Activated naive CD8-positive, alpha-beta T cell treated with anti-CD3 and anti-CD28 coated beads, Interleukin-2, amount 50 U/mL, for 24 hours (primary cell): ENCODE data around the gene AP3S2.

Experiments
- ATAC-seq: fragments of 150-1000 bp; cut with Tn5 transposase; one replicate; pipeline ENCODE4 v1.10.0; 2021
- DNase-seq: peaks from one replicate; pipeline ENCODE4 v3.0.0; 2021
- H3K27ac Mint-ChIP-seq: one replicate; pipeline ENCODE4 v1.8.0; 2021; ENCODE audit warnings: mild to moderate bottlenecking, mixed read lengths
- H3K27me3 Mint-ChIP-seq: one replicate; pipeline ENCODE4 v1.8.0; 2021; ENCODE audit warnings: mixed read lengths
- H3K36me3 Mint-ChIP-seq: one replicate; pipeline ENCODE4 v1.8.0; 2021; ENCODE audit warnings: low read depth, mixed read lengths
- H3K4me1 Mint-ChIP-seq: one replicate; pipeline ENCODE4 v1.8.0; 2021; ENCODE audit warnings: mixed read lengths
- H3K4me3 Mint-ChIP-seq: one replicate; pipeline ENCODE4 v1.8.0; 2021; ENCODE audit warnings: mild to moderate bottlenecking, moderate library complexity, mixed read lengths
- H3K9me3 Mint-ChIP-seq: one replicate; pipeline ENCODE4 v1.8.0; 2021; ENCODE audit warnings: mixed read lengths

AP3S2 gene

DNA sequence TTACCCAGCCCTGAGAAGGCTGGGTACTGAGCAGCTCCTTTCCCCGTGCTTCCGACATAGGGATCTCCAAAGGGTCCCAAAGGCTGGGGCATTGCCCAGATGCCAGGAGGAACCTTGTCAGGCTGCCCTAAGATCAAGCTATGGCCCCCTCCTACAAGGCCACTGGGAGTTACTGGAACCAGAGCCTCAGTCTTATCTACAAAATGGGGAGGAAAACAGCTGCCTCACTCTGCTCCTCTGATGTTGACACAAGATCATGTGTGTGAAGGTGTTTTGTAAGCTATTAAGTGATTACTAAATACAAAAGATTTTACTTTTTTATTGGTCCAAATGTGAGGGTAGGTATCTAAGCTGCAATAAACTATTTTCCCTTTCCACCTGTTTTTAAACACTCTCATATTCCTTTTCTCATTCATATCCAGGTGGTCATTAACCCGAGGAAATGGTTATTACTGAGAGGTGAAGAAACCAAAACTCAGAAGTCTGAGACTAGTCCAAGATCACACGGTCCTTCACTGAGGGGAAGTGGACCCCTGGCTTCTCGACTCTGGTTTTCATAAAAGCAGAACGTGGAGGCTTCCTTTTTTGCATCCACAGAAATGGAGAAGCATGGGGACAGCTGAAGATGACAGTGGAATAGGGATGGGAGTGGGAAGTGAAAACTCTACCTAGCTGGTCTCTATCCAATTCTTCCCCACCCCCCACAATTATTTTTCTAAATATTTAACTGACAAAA lies 17.3 kb upstream of the AP3S2 start:
- Mint-ChIP-seq H3K27me3 (peaks cover 46% of the 10 kb centered on the region), H3K4me3 (no peak overlapping the region), H3K9me3 (no peaks in the 10 kb centered on the region), H3K27ac (no peak overlapping the region), H3K36me3 (no peaks in the 10 kb centered on the region), H3K4me1 (peaks cover 3% of the 10 kb centered on the region)
- ATAC-seq (no peak), DNase-seq (no peak)

DNA sequence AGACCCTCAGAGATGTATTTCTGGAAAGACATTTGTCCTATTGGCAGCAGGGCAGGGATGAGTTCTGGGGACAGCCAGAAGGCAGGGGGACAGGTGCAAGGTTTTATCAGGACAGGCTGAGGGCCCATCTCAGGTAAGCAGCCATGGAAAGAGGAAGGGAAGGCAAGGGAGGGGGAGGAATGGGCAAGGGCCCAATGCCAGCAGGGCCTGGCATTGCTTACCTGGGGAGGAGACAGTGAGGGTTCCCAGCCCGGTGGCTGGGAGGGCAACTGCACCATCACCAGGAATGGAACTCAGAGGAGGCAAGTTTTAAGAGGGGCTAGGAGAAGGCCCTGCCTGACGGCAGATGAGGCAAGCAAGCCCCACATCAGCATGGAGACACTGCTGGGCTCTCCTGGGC lies 15.8 kb upstream of the AP3S2 start:
- H3K27me3 Mint-ChIP-seq, result peaks cover 43% of the 10 kb centered on the region
- no peak overlapping the region for H3K4me3 Mint-ChIP-seq
- H3K27ac Mint-ChIP-seq, result no peak overlapping the region
- ATAC-seq, result no peak
- no peak for DNase-seq
- H3K36me3 Mint-ChIP-seq, result no peaks in the 10 kb centered on the region
- H3K4me1 Mint-ChIP-seq, result peaks cover 3% of the 10 kb centered on the region
- no peaks in the 10 kb centered on the region for H3K9me3 Mint-ChIP-seq

- H3K27ac Mint-ChIP-seq, result no peak overlapping the region
- no peak overlapping the region for H3K4me3 Mint-ChIP-seq
- H3K36me3 Mint-ChIP-seq, result no peaks in the 10 kb centered on the region
- no peaks in the 10 kb centered on the region for H3K9me3 Mint-ChIP-seq
- DNase-seq, result no peak
- peaks cover 3% of the 10 kb centered on the region for H3K4me1 Mint-ChIP-seq
- ATAC-seq, result no peak
- H3K27me3 Mint-ChIP-seq, result peaks cover 34% of the 10 kb centered on the region
Measured at GRCh38 chr15:89908226-89908625, 14.4 kb upstream of the AP3S2 start.

DNA sequence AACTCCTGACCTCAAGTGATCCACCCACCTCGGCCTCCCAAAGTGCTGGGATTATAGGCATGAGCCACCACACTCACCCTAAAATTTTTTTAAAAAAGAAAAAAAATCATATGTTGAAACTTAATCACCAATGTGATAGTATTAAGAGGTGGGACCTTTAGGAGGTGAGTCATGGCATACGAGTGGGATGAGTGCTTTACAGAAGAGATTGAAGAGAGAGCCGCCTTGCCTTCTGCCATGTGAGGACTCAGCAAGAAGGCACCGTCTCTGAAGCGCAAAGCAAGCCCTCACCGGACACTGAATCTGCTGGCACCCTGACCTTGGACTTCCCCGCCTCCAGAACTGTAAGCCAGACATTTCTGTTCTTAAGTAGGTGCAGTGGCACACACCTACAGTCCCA lies 13.5 kb upstream of the AP3S2 start:
- DNase-seq (no peak), ATAC-seq (peak; percentile 57)
- Mint-ChIP-seq H3K4me3 (no peak overlapping the region), H3K4me1 (peaks cover 3% of the 10 kb centered on the region), H3K27me3 (peaks cover 30% of the 10 kb centered on the region), H3K36me3 (no peaks in the 10 kb centered on the region), H3K27ac (no peak overlapping the region), H3K9me3 (no peaks in the 10 kb centered on the region)

DNA sequence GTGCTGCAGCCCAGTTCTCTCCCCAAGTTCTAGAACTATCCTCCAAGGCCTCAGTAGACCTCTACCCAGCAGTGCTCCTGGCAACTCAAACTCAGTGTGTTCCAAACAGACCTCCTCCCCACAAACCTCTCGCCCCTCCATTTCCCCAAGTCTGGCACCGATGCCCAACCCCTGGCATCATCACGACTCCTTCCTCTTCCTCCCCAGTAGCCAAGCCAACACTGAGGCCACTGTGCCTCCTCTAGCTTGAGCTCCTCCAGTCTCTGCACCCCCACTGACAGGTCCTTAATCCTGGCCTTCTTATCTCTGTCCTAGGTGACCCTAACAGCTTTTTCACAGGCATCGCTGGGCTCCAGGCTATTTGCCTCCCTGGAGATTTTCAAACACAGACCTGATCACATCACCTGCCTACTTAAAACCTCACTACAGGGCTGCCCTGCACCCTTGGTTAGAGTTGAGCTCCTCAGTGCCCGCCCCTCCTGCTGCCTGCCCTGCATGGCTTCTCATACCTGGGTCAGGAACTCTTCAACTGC lies 12.1 kb upstream of the AP3S2 start:
- no peak for ATAC-seq
- H3K9me3 Mint-ChIP-seq, result no peaks in the 10 kb centered on the region
- peaks cover 16% of the 10 kb centered on the region for H3K27me3 Mint-ChIP-seq
- H3K36me3 Mint-ChIP-seq, result no peaks in the 10 kb centered on the region
- H3K4me3 Mint-ChIP-seq, result no peak overlapping the region
- H3K27ac Mint-ChIP-seq, result no peak overlapping the region
- no peak for DNase-seq
- no peaks in the 10 kb centered on the region for H3K4me1 Mint-ChIP-seq

- H3K36me3 Mint-ChIP-seq, result no peaks in the 10 kb centered on the region
- peaks cover 5% of the 10 kb centered on the region for H3K27me3 Mint-ChIP-seq
- no peak overlapping the region for H3K4me3 Mint-ChIP-seq
- no peak overlapping the region for H3K27ac Mint-ChIP-seq
- DNase-seq, result no peak
- H3K9me3 Mint-ChIP-seq, result no peaks in the 10 kb centered on the region
- no peak for ATAC-seq
- H3K4me1 Mint-ChIP-seq, result no peaks in the 10 kb centered on the region
Measured at GRCh38 chr15:89904519-89904918, 10.7 kb upstream of the AP3S2 start.

- no peaks in the 10 kb centered on the region for H3K27me3 Mint-ChIP-seq
- no peak for ATAC-seq
- H3K9me3 Mint-ChIP-seq, result no peaks in the 10 kb centered on the region
- no peaks in the 10 kb centered on the region for H3K4me1 Mint-ChIP-seq
- H3K4me3 Mint-ChIP-seq, result no peak overlapping the region
- DNase-seq, result no peak
- no peak overlapping the region for H3K27ac Mint-ChIP-seq
- H3K36me3 Mint-ChIP-seq, result no peaks in the 10 kb centered on the region
Measured at GRCh38 chr15:89903858-89904130, 10.0 kb upstream of the AP3S2 start.

GRCh38 chr15:89903015-89903857 lies 9.4 kb upstream of the AP3S2 start:
- no peaks in the 10 kb centered on the region for H3K27me3 Mint-ChIP-seq
- H3K4me1 Mint-ChIP-seq, result peaks cover 1% of the 10 kb centered on the region
- DNase-seq (no peak), ATAC-seq (no peak)
- H3K27ac Mint-ChIP-seq, result no peak overlapping the region
- no peak overlapping the region for H3K4me3 Mint-ChIP-seq
- no peaks in the 10 kb centered on the region for H3K9me3 Mint-ChIP-seq
- no peaks in the 10 kb centered on the region for H3K36me3 Mint-ChIP-seq

DNA sequence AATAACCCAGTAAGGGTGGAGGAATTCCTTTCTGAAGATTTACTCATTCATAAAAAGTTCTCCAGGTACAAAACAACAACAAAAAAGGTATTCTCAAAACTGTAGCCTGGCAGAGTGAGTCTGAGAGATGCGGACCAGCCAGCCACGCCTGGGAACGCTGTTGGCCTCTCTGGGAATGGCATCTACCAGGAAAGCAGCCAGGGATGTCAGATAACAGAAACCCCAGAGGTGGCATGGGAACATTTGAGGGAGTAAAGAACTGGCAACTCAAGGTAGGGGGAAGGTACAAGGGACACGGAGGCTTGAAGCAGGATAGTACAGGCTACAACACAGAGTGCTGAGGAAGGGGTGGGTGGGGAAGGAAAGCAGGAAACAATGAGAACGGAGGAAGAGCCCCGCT lies 7.1 kb upstream of the AP3S2 start:
- Mint-ChIP-seq H3K27me3 (no peaks in the 10 kb centered on the region), H3K36me3 (no peaks in the 10 kb centered on the region), H3K4me3 (no peak overlapping the region), H3K9me3 (no peaks in the 10 kb centered on the region), H3K27ac (no peak overlapping the region), H3K4me1 (peaks cover 9% of the 10 kb centered on the region)
- ATAC-seq, result no peak
- no peak for DNase-seq

GRCh38 chr15:89899951-89900567 lies 6.3 kb upstream of the AP3S2 start:
- peaks cover 12% of the 10 kb centered on the region for H3K4me1 Mint-ChIP-seq
- H3K4me3 Mint-ChIP-seq, result no peak overlapping the region
- no peak overlapping the region for H3K27ac Mint-ChIP-seq
- ATAC-seq, result no peak
- no peaks in the 10 kb centered on the region for H3K9me3 Mint-ChIP-seq
- DNase-seq, result no peak
- no peaks in the 10 kb centered on the region for H3K36me3 Mint-ChIP-seq
- no peaks in the 10 kb centered on the region for H3K27me3 Mint-ChIP-seq

- Mint-ChIP-seq H3K4me3 (no peak overlapping the region), H3K27me3 (no peaks in the 10 kb centered on the region), H3K9me3 (no peaks in the 10 kb centered on the region), H3K36me3 (no peaks in the 10 kb centered on the region), H3K4me1 (peaks cover 17% of the 10 kb centered on the region), H3K27ac (no peak overlapping the region)
- DNase-seq (no peak), ATAC-seq (no peak)
Measured at GRCh38 chr15:89899295-89899945, 5.6 kb upstream of the AP3S2 start.

- ATAC-seq (peak; percentile 29), DNase-seq (peak; percentile 36)
- Mint-ChIP-seq H3K27me3 (no peaks in the 10 kb centered on the region), H3K4me3 (no peak overlapping the region), H3K27ac (no peak overlapping the region), H3K9me3 (no peaks in the 10 kb centered on the region), H3K36me3 (no peaks in the 10 kb centered on the region), H3K4me1 (peaks cover 20% of the 10 kb centered on the region)
Measured at GRCh38 chr15:89898614-89899294, 5.0 kb upstream of the AP3S2 start.

- H3K4me1 Mint-ChIP-seq, result peaks cover 22% of the 10 kb centered on the region
- DNase-seq, result no peak
- no peak overlapping the region for H3K27ac Mint-ChIP-seq
- H3K36me3 Mint-ChIP-seq, result no peaks in the 10 kb centered on the region
- no peak for ATAC-seq
- no peak overlapping the region for H3K4me3 Mint-ChIP-seq
- H3K27me3 Mint-ChIP-seq, result no peaks in the 10 kb centered on the region
- no peaks in the 10 kb centered on the region for H3K9me3 Mint-ChIP-seq
Measured at GRCh38 chr15:89898146-89898545, 4.4 kb upstream of the AP3S2 start.

DNA sequence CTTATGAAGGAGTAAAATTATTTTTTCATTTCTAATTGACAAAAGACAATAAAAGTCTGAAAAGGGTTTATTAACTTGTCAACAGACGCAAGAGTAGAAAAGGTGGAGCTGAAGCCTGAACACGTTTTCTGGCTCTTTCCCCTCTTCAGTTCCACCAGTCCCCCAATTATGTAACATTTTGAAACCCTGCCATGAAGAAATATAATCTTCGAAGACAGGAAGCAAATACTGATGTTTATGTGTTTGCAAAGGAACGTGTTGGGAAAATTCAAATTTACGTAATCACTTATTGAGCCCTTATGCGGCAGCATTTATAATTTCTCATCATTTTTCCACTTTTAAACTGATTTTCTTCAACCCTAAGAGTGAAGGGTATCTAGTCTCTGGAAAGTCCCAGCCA lies 767 bp downstream of the AP3S2 start:
- ATAC-seq (no peak), DNase-seq (no peak)
- Mint-ChIP-seq H3K4me1 (peaks cover 49% of the 10 kb centered on the region), H3K27ac (peak overlapping the region; percentile 95), H3K27me3 (no peaks in the 10 kb centered on the region), H3K9me3 (no peaks in the 10 kb centered on the region), H3K36me3 (peaks cover 6% of the 10 kb centered on the region), H3K4me3 (peak overlapping the region; percentile 93)
